ENCODE results near the gene ELF1.

- TF ChIP-seq ZNF274 (IDR thresholded peaks at IDR 0.05; ENCODE audit: insufficient read depth, insufficient read length) (no peak), SIN3A (IDR thresholded peaks at IDR 0.05; ENCODE audit: low read depth, low read length) (no peak)
These were observed 52.8 kb downstream of the ELF1 start for GRCh38 chr13:40966298-40966697.
